Measurements from ENCODE around the gene TBC1D3H. TPM values are rescaled to one million over a fixed set of nuclear protein-coding genes. Genes with fewer than 3 reads are reported as not detected.

The TBC1D3H gene
- total RNA-seq = not detected in 2 replicates

DNA sequence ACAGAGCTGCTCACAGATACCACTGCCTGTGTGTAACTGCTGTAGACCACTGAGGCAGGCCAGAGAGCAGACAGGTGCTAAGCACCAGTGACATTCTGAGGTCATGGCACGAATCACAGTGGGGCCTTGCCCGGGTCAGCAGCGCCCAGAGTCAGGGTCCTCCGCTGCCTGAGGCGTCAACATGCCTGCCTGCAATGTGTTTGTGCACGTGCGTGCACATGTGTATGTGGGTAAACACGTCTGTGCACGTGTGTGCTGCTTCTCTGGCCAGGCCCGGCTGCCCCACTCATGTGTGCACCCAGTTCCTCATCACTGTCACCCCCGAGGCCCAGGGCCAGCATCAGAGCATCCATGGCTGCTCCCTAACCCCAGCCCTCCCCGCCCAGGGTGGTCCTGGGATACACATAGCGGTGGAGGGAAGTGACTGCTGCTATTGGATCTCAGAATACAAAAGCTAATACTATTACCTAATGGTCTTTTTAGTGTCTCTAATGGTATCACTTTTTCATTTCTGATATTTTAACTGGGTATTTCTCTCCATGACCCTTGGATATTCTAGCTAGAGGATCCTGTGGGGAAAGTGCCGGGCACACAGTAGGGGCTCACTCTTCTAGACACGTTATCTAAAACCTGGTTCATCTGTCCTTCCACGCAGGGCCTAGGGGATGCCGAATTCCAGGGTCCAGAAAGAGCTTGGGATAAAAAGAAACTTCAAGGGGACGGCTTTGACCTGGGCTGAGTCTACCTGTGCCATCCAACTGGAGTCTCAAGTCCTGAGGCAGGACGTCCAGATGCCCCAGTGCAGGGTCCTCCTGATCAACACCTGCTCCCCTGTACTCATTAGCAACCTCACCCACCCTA lies at the start of gene TBC1D3H:
TSS of gene TBC1D3H (minus strand) at position 51 of the 861 bp plus-strand sequence. CDS start 1,540 bp downstream, outside the sequence.

Other genes with a start within 250 kb of the TBC1D3H start
- 0.43 and 1.5 TPM in 2 replicates for gene TBC1D3B, start 211.8 kb downstream of the TBC1D3H start, total RNA-seq
- gene CCL3L1, start 191.7 kb downstream of the TBC1D3H start, total RNA-seq = not detected in 2 replicates
- gene CCL4L2, start 177.4 kb downstream of the TBC1D3H start, total RNA-seq = not detected in 2 replicates
- 0.11 TPM in 1 of 2 replicates, not detected in the other for gene TBC1D3I, start 123.9 kb downstream of the TBC1D3H start, total RNA-seq
- not detected in 2 replicates for gene TBC1D3G, start 64.6 kb downstream of the TBC1D3H start, total RNA-seq
- gene ZNHIT3, start 98.2 kb upstream of the TBC1D3H start, total RNA-seq = 28.9 and 30.3 TPM in 2 replicates
- gene MYO19, start 146.4 kb upstream of the TBC1D3H start, total RNA-seq = 24.4 and 29.9 TPM in 2 replicates
- 7.2 and 7.7 TPM in 2 replicates for gene PIGW, start 146.6 kb upstream of the TBC1D3H start, total RNA-seq
- 44.3 and 49.1 TPM in 2 replicates for gene GGNBP2, start 156.5 kb upstream of the TBC1D3H start, total RNA-seq
- gene DHRS11, start 203.4 kb upstream of the TBC1D3H start, total RNA-seq = 5.0 and 8.1 TPM in 2 replicates
- 2.1 and 3.5 TPM in 2 replicates for gene MRM1, start 213.1 kb upstream of the TBC1D3H start, total RNA-seq